Trophoblast cell (in vitro differentiated cells and primary cell): ENCODE results near the gene PTGDR2.

Experiments used
- DNase-seq, 2 donors: peaks; one replicate each; pipeline ENCODE4 v3.0.0-alpha.2; 2016
- H2AFZ ChIP-seq: 2 replicates; pipeline ENCODE4 v1.6.1; 2013; ENCODE audit warnings: low read length, moderate library complexity, mild to moderate bottlenecking; ENCODE audit not compliant: insufficient read depth, poor library complexity
- H2AK5ac ChIP-seq: 2 replicates; pipeline ENCODE4 v1.6.1; 2013; ENCODE audit warnings: mild to moderate bottlenecking, low read length
- H2BK120ac ChIP-seq: 2 replicates; pipeline ENCODE4 v1.6.1; 2013; ENCODE audit warnings: low read length, mild to moderate bottlenecking, moderate library complexity; ENCODE audit not compliant: insufficient read depth, poor library complexity
- H2BK12ac ChIP-seq: 2 replicates; pipeline ENCODE4 v1.6.1; 2013; ENCODE audit warnings: mild to moderate bottlenecking, low read length, moderate library complexity
- H2BK5ac ChIP-seq: 2 replicates; pipeline ENCODE4 v1.6.1; 2013; ENCODE audit warnings: low read length, low read depth, moderate library complexity, mild to moderate bottlenecking; ENCODE audit not compliant: poor library complexity
- H3K14ac ChIP-seq: 2 replicates; pipeline ENCODE4 v1.6.1; 2013; ENCODE audit warnings: mild to moderate bottlenecking, low read length
- H3K18ac ChIP-seq: 2 replicates; pipeline ENCODE4 v1.6.1; 2013; ENCODE audit warnings: mild to moderate bottlenecking, low read length
- H3K23ac ChIP-seq: 2 replicates; pipeline ENCODE4 v1.6.1; 2013; ENCODE audit warnings: low read length
- H3K27ac ChIP-seq: 2 replicates; pipeline ENCODE4 v1.5.1; 2013; ENCODE audit warnings: low read depth, mild to moderate bottlenecking, inconsistent platforms, low read length, moderate library complexity
- H3K27me3 ChIP-seq: 2 replicates; pipeline ENCODE4 v1.6.1; 2013; ENCODE audit warnings: inconsistent platforms, mild to moderate bottlenecking, low read length, moderate library complexity; ENCODE audit not compliant: insufficient read depth
- H3K36me3 ChIP-seq, 2 experiments: 1 replicate in 1 of 2; 2 replicates in 1 of 2; pipeline ENCODE4 v1.6.1; 2013; ENCODE audit warnings: low read length in 2 of 2, mild to moderate bottlenecking in 2 of 2, moderate library complexity in 1 of 2; ENCODE audit not compliant: insufficient read depth in 2 of 2, control insufficient read depth in 1 of 2
- H3K4ac ChIP-seq: 2 replicates; pipeline ENCODE4 v1.6.1; 2013; ENCODE audit warnings: low read depth, mild to moderate bottlenecking, low read length, moderate library complexity
- H3K4me1 ChIP-seq, 2 experiments: 1 replicate in 1 of 2; 2 replicates in 1 of 2; pipeline ENCODE4 v1.6.1; 2013; ENCODE audit warnings: low read length in 2 of 2, mild to moderate bottlenecking in 2 of 2, moderate library complexity in 1 of 2; ENCODE audit not compliant: insufficient read depth in 2 of 2, control insufficient read depth in 1 of 2
- H3K4me2 ChIP-seq: 2 replicates; pipeline ENCODE4 v1.6.1; 2013; ENCODE audit warnings: inconsistent platforms, mild to moderate bottlenecking, low read length, moderate library complexity
- H3K4me3 ChIP-seq: 2 replicates; pipeline ENCODE4 v1.5.1; 2013; ENCODE audit warnings: mild to moderate bottlenecking, low read depth, low read length, inconsistent platforms
- H3K79me1 ChIP-seq: one replicate; pipeline ENCODE4 v1.6.1; 2013; ENCODE audit warnings: low read length
- H3K79me2 ChIP-seq: 2 replicates; pipeline ENCODE4 v1.6.1; 2013; ENCODE audit warnings: low read length, mild to moderate bottlenecking; ENCODE audit not compliant: control insufficient read depth, insufficient read depth, poor library complexity
- H3K9ac ChIP-seq: 2 replicates; pipeline ENCODE4 v1.6.1; 2013; ENCODE audit warnings: mild to moderate bottlenecking, low read length
- H3K9me3 ChIP-seq: 2 replicates; pipeline ENCODE4 v1.6.1; 2013; ENCODE audit warnings: low read depth, mild to moderate bottlenecking, control low read depth, inconsistent platforms, low read length; ENCODE audit not compliant: insufficient read depth
- H4K12ac ChIP-seq: 2 replicates; pipeline ENCODE4 v1.6.1; 2013; ENCODE audit warnings: low read depth, mild to moderate bottlenecking, low read length, moderate library complexity
- H4K8ac ChIP-seq: 2 replicates; pipeline ENCODE4 v1.6.1; 2013; ENCODE audit warnings: low read depth, mild to moderate bottlenecking, low read length, moderate library complexity
- H4K91ac ChIP-seq: one replicate; pipeline ENCODE4 v1.6.1; 2013; ENCODE audit warnings: low read depth, mild to moderate bottlenecking, low read length, moderate library complexity
- whole genome bisulfite sequencing: extraction: QIAGEN DNeasy Blood & Tissue Kit; methylation state at CpG from one replicate; pipeline ENCODE4 v1.1.7; 2013; ENCODE audit warnings: missing lambda C conversion rate; ENCODE audit not compliant: insufficient read length, insufficient coverage; ENCODE audit errors: extremely low coverage; 5-methylcytosine and 5-hydroxymethylcytosine counted together

PTGDR2 gene

GRCh38 chr11:60809249-60809648 lies 46.5 kb downstream of the PTGDR2 start:
- H3K18ac ChIP-seq, result no peak overlapping the region
- H3K4ac ChIP-seq, result no peak overlapping the region
- no peaks in the 10 kb centered on the region for H3K79me2 ChIP-seq
- no peak overlapping the region for H3K4me2 ChIP-seq
- no peak overlapping the region for H2BK120ac ChIP-seq
- no peak overlapping the region for H2BK5ac ChIP-seq
- DNase-seq, result no peak
- H3K9me3 ChIP-seq, result no peaks in the 10 kb centered on the region
- H4K91ac ChIP-seq, result no peak overlapping the region
- H3K27me3 ChIP-seq, result no peaks in the 10 kb centered on the region
- no peak overlapping the region for H3K9ac ChIP-seq
- no peak overlapping the region for H4K8ac ChIP-seq
- no peak overlapping the region for H2BK12ac ChIP-seq
- H3K27ac ChIP-seq, result no peak overlapping the region
- no peak overlapping the region for H2AFZ ChIP-seq
- WGBS, result no CpG with 5 or more reads among the region's 3 CpGs
- no peaks in the 10 kb centered on the region for H3K4me1 ChIP-seq
- H3K36me3 ChIP-seq, result no peaks in the 10 kb centered on the region
- no peak overlapping the region for H2AK5ac ChIP-seq
- no peak overlapping the region for H3K14ac ChIP-seq
- no peak overlapping the region for H3K23ac ChIP-seq
- H4K12ac ChIP-seq, result no peak overlapping the region
- no peaks in the 10 kb centered on the region for H3K79me1 ChIP-seq
- no peak overlapping the region for H3K4me3 ChIP-seq

GRCh38 chr11:60803273-60803936 lies 52.3 kb downstream of the PTGDR2 start:
- H3K23ac ChIP-seq, result no peak overlapping the region
- no peak for DNase-seq
- H4K8ac ChIP-seq, result no peak overlapping the region
- no peak overlapping the region for H2BK120ac ChIP-seq
- H3K4me2 ChIP-seq, result no peak overlapping the region
- no peaks in the 10 kb centered on the region for H3K4me1 ChIP-seq
- H2AK5ac ChIP-seq, result no peak overlapping the region
- H3K4ac ChIP-seq, result no peak overlapping the region
- no peak overlapping the region for H4K91ac ChIP-seq
- no peak overlapping the region for H2BK5ac ChIP-seq
- H2AFZ ChIP-seq, result no peak overlapping the region
- H3K27ac ChIP-seq, result no peak overlapping the region
- no CpG with 5 or more reads among the region's 7 CpGs for WGBS
- no peaks in the 10 kb centered on the region for H3K9me3 ChIP-seq
- no peak overlapping the region for H3K9ac ChIP-seq
- no peak overlapping the region for H3K4me3 ChIP-seq
- no peak overlapping the region for H3K14ac ChIP-seq
- no peaks in the 10 kb centered on the region for H3K36me3 ChIP-seq
- H4K12ac ChIP-seq, result no peak overlapping the region
- H2BK12ac ChIP-seq, result no peak overlapping the region
- H3K18ac ChIP-seq, result no peak overlapping the region
- H3K79me1 ChIP-seq, result no peaks in the 10 kb centered on the region
- no peaks in the 10 kb centered on the region for H3K27me3 ChIP-seq
- no peaks in the 10 kb centered on the region for H3K79me2 ChIP-seq

GRCh38 chr11:60801194-60801593 lies 54.6 kb downstream of the PTGDR2 start:
- H2AFZ ChIP-seq, result no peak overlapping the region
- H3K23ac ChIP-seq, result no peak overlapping the region
- no CpG with 5 or more reads among the region's 10 CpGs for WGBS
- DNase-seq, result no peak
- H2BK5ac ChIP-seq, result no peak overlapping the region
- no peak overlapping the region for H3K9ac ChIP-seq
- H3K4me1 ChIP-seq, result no peaks in the 10 kb centered on the region
- H3K4ac ChIP-seq, result no peak overlapping the region
- H3K79me2 ChIP-seq, result no peaks in the 10 kb centered on the region
- no peaks in the 10 kb centered on the region for H3K27me3 ChIP-seq
- no peak overlapping the region for H3K4me2 ChIP-seq
- H3K18ac ChIP-seq, result no peak overlapping the region
- H2BK120ac ChIP-seq, result no peak overlapping the region
- no peaks in the 10 kb centered on the region for H3K79me1 ChIP-seq
- no peak overlapping the region for H2AK5ac ChIP-seq
- H4K8ac ChIP-seq, result no peak overlapping the region
- no peak overlapping the region for H3K14ac ChIP-seq
- no peak overlapping the region for H4K91ac ChIP-seq
- peaks cover 5% of the 10 kb centered on the region for H3K9me3 ChIP-seq
- H3K27ac ChIP-seq, result no peak overlapping the region
- H2BK12ac ChIP-seq, result no peak overlapping the region
- H3K36me3 ChIP-seq, result no peaks in the 10 kb centered on the region
- no peak overlapping the region for H3K4me3 ChIP-seq
- H4K12ac ChIP-seq, result no peak overlapping the region
